ENCODE results near the gene PSMC3IP. TPM values are rescaled to one million over a fixed set of nuclear protein-coding genes. Genes with fewer than 3 reads are reported as not detected.

The PSMC3IP gene
- total RNA-seq, 1 experiment from 2014 or later = 37.4 TPM

GRCh38 chr17:42554250-42555121 lies 23.0 kb downstream of the PSMC3IP start:
- Histone ChIP-seq H3K79me2 (ENCODE audit: insufficient read depth, low read length) (no peaks in the 10 kb centered on the region), H3K27me3 (ENCODE audit: insufficient read depth, low read length) (no peaks in the 10 kb centered on the region), H4K91ac (ENCODE audit: insufficient read length, low read depth, low read length) (no peak overlapping the region), H3K4me2 (ENCODE audit: insufficient read depth, insufficient read length, low read length) (peak overlapping the region; percentile 43), H3K23me2 (ENCODE audit: insufficient read length, low read depth, low read length, poor library complexity, severe bottlenecking) (peaks cover 7% of the 10 kb centered on the region), H3T11ph (ENCODE audit: low read length) (no peak overlapping the region), H2BK12ac (ENCODE audit: insufficient read length, low read depth, low read length) (no peak overlapping the region), H3K14ac (ENCODE audit: insufficient read depth, low read length) (peak overlapping the region; percentile 89), H3K23ac (ENCODE audit: insufficient read length, low read depth, low read length) (no peak overlapping the region), H3K9ac (ENCODE audit: extremely low read depth, insufficient read length, low read length) (peak overlapping the region; percentile 85), H3K27ac (ENCODE audit: insufficient read length, low read depth, low read length) (no peak overlapping the region), H2BK5ac (ENCODE audit: insufficient read length, low read length) (no peak overlapping the region), H2BK120ac (ENCODE audit: low read depth, low read length, poor library complexity, severe bottlenecking) (no peak overlapping the region), H4K8ac (replicated peaks; ENCODE audit: insufficient read length, low read depth, low read length) (no peak overlapping the region), H4K20me1 (ENCODE audit: control insufficient read depth, insufficient read depth, insufficient read length) (no peaks in the 10 kb centered on the region), H3K56ac (ENCODE audit: insufficient read length, low read depth, low read length) (no peak overlapping the region), H3K4ac (ENCODE audit: low read depth, low read length) (no peak overlapping the region), H2BK20ac (ENCODE audit: low read depth, low read length, poor library complexity, severe bottlenecking) (no peak overlapping the region), H3K9me3 (ENCODE audit: control insufficient read depth, low read depth, low read length) (no peaks in the 10 kb centered on the region), H4K5ac (ENCODE audit: insufficient read length, low read depth, low read length) (no peak overlapping the region), H2BK15ac (ENCODE audit: low read depth, low read length) (no peak overlapping the region), H3K18ac (ENCODE audit: insufficient read length, low read depth, low read length) (peak overlapping the region; percentile 73), H2AFZ (ENCODE audit: low read length) (no peak overlapping the region), H2AK5ac (ENCODE audit: insufficient read length, low read length) (no peak overlapping the region), H3K79me1 (ENCODE audit: insufficient read depth, low read depth, low read length, poor library complexity, severe bottlenecking) (no peaks in the 10 kb centered on the region), H3K4me1 (ENCODE audit: insufficient read depth, low read length) (no peaks in the 10 kb centered on the region)
- no peaks in the 10 kb centered on the region for H3K9me3 Mint-ChIP-seq
- DNase-seq = peak; percentile 96
- no peak for TF ChIP-seq CTCF (conservative IDR thresholded peaks at IDR 0.05)
- no peaks in the 10 kb centered on the region for H3K36me3 Mint-ChIP-seq (ENCODE audit: insufficient read depth in 1 of 3, low read depth in 3 of 3)
- peak overlapping the region; percentile 72 to 96 (median 90); a peak in 5 of 7 replicates for H3K27ac Mint-ChIP-seq
- H3K4me3 Mint-ChIP-seq = peak overlapping the region; percentile 85 to 92
- no CpG with 5 or more reads among the region's 82 CpGs for WGBS (ENCODE audit: extremely low coverage, insufficient read length, low lambda C conversion rate)
- no peaks in the 10 kb centered on the region for H3K27me3 Mint-ChIP-seq (ENCODE audit: low read depth)
- H3K4me1 Mint-ChIP-seq = peaks cover 10 to 26% of the 10 kb centered on the region in 2 experiments
